Breast epithelium (tissue), 3 donors: ENCODE results near the gene MAK.

Source experiments
- CTCF ChIP-seq, 3 donors: fragments of 450-650 bp; IDR thresholded peaks; one replicate each; pipeline ENCODE4 v1.5.1; 2016 to 2017; ENCODE audit warnings: antibody characterized with exemption in 3 of 3, mild to moderate bottlenecking in 3 of 3, moderate library complexity in 3 of 3
- POLR2A ChIP-seq: fragments of 450-650 bp; IDR thresholded peaks from one replicate; pipeline ENCODE4 v1.6.1; 2016; ENCODE audit warnings: antibody characterized with exemption, mild to moderate bottlenecking, moderate library complexity
- POLR2AphosphoS5 ChIP-seq, 3 donors: sonication (generic); formaldehyde crosslinking; IDR thresholded peaks; one replicate each; pipeline ENCODE4 v1.6.1; 2017; ENCODE audit warnings: antibody characterized with exemption in 3 of 3

DNA sequence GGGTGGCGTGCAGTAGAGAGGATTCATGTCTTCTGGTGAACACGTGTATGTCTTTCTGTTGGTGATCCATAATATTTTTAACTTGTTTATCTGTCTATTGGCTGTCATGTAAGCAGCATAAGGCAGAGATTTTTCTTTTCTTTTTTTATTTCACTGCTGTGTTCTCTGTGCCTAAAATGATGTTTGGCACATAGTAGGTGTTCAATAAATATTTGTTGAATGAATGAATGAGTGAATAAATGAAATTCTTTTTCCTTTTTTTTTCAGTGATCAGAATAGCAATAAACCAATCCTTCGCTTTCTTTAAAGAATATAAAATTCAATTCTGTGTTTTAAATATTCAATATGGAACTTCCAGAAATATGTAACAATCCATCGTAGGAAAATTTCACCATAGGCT lies 30.0 kb downstream of the MAK start:
- TF ChIP-seq POLR2AphosphoS5 (IDR thresholded peaks at IDR 0.05) = no peak
- TF ChIP-seq CTCF (IDR thresholded peaks at IDR 0.05) = no peak
- TF ChIP-seq POLR2A = no peak
